Osteoblast (primary cell): ENCODE data around the gene FAM24B. TPM values are rescaled to one million over a fixed set of nuclear protein-coding genes. Genes with fewer than 3 reads are reported as not detected.
"Not testable (repeated sequence)": the region's sequence is repeated elsewhere in the genome, so short reads cannot be mapped to it uniquely, and the experiment has no call there.

ENCODE experiments used
- DNase-seq: peaks from one replicate; pipeline ENCODE4 v3.0.0; 2011; ENCODE audit warnings: low spot score, mixed read lengths; ENCODE audit not compliant: insufficient read length; ENCODE audit errors: missing footprints
- H2AFZ ChIP-seq: 2 replicates; pipeline ENCODE4 v1.6.0; 2011; ENCODE audit warnings: mild to moderate bottlenecking, low read length
- H3K27ac ChIP-seq: 2 replicates; pipeline ENCODE4 v1.5.1; 2011; ENCODE audit warnings: mild to moderate bottlenecking, low read depth, low read length, moderate library complexity
- H3K27me3 ChIP-seq: 2 replicates; pipeline ENCODE4 v1.6.0; 2012; ENCODE audit warnings: mild to moderate bottlenecking, control low read depth, inconsistent platforms, low read length, moderate library complexity; ENCODE audit not compliant: insufficient read depth
- H3K36me3 ChIP-seq: 2 replicates; pipeline ENCODE4 v1.5.1; 2011; ENCODE audit warnings: mild to moderate bottlenecking, low read length, control low read depth, moderate library complexity; ENCODE audit not compliant: insufficient read depth
- H3K4me1 ChIP-seq: 2 replicates; pipeline ENCODE4 v1.5.1; 2011; ENCODE audit warnings: mild to moderate bottlenecking, low read length, control low read depth, moderate library complexity; ENCODE audit not compliant: insufficient read depth
- H3K4me2 ChIP-seq: 2 replicates; pipeline ENCODE4 v1.6.0; 2011; ENCODE audit warnings: mild to moderate bottlenecking, low read length; ENCODE audit not compliant: insufficient read depth
- H3K4me3 ChIP-seq: fragments of 200-600 bp; sonication (generic); 3 replicates; pipeline ENCODE4 v1.5.1; 2012; ENCODE audit warnings: mild to moderate bottlenecking, low read length, inconsistent platforms; ENCODE audit not compliant: insufficient read depth
- H3K79me2 ChIP-seq: 2 replicates; pipeline ENCODE4 v1.6.0; 2012; ENCODE audit warnings: mild to moderate bottlenecking, low read length, control low read depth, inconsistent platforms; ENCODE audit not compliant: insufficient read depth
- H3K9me3 ChIP-seq: 2 replicates; pipeline ENCODE4 v1.5.1; 2011; ENCODE audit warnings: low read depth, low read length, control low read depth
- H4K20me1 ChIP-seq: 2 replicates; pipeline ENCODE4 v1.6.0; 2012; ENCODE audit warnings: mild to moderate bottlenecking, low read length, control low read depth; ENCODE audit not compliant: insufficient read depth
- total RNA-seq: library from RNA; depleted of rRNA; stranded (reverse); fragments of >200 nt; gene quantifications from 2 replicates; pipeline ENCODE4 v1.2.3, GENCODE V29; 2012
- TF ChIP-seq, protein P1 (sequence below): IDR thresholded peaks from 2 replicates; pipeline ENCODE4 v1.5.1; 2011; ENCODE audit warnings: mild to moderate bottlenecking, low read depth, low read length, moderate library complexity; ENCODE audit errors: extremely low read depth

Gene FAM24B
- total RNA-seq, 1 donor, result 1.8 TPM

GRCh38 chr10:122859527-122859926 is 19.9 kb downstream of the FAM24B start:
- H4K20me1 ChIP-seq, result no peaks in the 10 kb centered on the region
- TF ChIP-seq, protein P1, sequence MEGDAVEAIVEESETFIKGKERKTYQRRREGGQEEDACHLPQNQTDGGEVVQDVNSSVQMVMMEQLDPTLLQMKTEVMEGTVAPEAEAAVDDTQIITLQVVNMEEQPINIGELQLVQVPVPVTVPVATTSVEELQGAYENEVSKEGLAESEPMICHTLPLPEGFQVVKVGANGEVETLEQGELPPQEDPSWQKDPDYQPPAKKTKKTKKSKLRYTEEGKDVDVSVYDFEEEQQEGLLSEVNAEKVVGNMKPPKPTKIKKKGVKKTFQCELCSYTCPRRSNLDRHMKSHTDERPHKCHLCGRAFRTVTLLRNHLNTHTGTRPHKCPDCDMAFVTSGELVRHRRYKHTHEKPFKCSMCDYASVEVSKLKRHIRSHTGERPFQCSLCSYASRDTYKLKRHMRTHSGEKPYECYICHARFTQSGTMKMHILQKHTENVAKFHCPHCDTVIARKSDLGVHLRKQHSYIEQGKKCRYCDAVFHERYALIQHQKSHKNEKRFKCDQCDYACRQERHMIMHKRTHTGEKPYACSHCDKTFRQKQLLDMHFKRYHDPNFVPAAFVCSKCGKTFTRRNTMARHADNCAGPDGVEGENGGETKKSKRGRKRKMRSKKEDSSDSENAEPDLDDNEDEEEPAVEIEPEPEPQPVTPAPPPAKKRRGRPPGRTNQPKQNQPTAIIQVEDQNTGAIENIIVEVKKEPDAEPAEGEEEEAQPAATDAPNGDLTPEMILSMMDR, result no peak
- H3K4me1 ChIP-seq, result peaks cover 58% of the 10 kb centered on the region
- no peaks in the 10 kb centered on the region for H3K9me3 ChIP-seq
- no peak overlapping the region for H3K27ac ChIP-seq
- H3K27me3 ChIP-seq, result no peaks in the 10 kb centered on the region
- no peaks in the 10 kb centered on the region for H3K36me3 ChIP-seq
- no peak overlapping the region for H3K4me3 ChIP-seq
- DNase-seq, result no peak
- H3K79me2 ChIP-seq, result peaks cover 60% of the 10 kb centered on the region
- no peak overlapping the region for H2AFZ ChIP-seq
- H3K4me2 ChIP-seq, result no peak overlapping the region

- not testable (repeated sequence) for H3K27ac ChIP-seq, H3K4me2 ChIP-seq, H3K9me3 ChIP-seq, H3K36me3 ChIP-seq, DNase-seq, H3K27me3 ChIP-seq, H4K20me1 ChIP-seq, H3K4me3 ChIP-seq, H2AFZ ChIP-seq
- peaks cover 47% of the 10 kb centered on the region for H3K79me2 ChIP-seq
- peaks cover 58% of the 10 kb centered on the region for H3K4me1 ChIP-seq
These were observed 21.3 kb downstream of the FAM24B start for GRCh38 chr10:122858042-122858441.

- H3K9me3 ChIP-seq, result no peaks in the 10 kb centered on the region
- H2AFZ ChIP-seq, result no peak overlapping the region
- DNase-seq, result no peak
- H3K79me2 ChIP-seq, result peaks cover 38% of the 10 kb centered on the region
- no peaks in the 10 kb centered on the region for H4K20me1 ChIP-seq
- TF ChIP-seq, protein P1, result no peak
- peaks cover 63% of the 10 kb centered on the region for H3K4me1 ChIP-seq
- H3K4me3 ChIP-seq, result no peak overlapping the region
- no peaks in the 10 kb centered on the region for H3K27me3 ChIP-seq
- no peaks in the 10 kb centered on the region for H3K36me3 ChIP-seq
- no peak overlapping the region for H3K27ac ChIP-seq
- H3K4me2 ChIP-seq, result no peak overlapping the region
These were observed 22.5 kb downstream of the FAM24B start for GRCh38 chr10:122856902-122857301.

- H3K9me3 ChIP-seq, result no peaks in the 10 kb centered on the region
- H2AFZ ChIP-seq, result no peak overlapping the region
- peak overlapping the region; percentile 94 for H3K27ac ChIP-seq
- H4K20me1 ChIP-seq, result no peaks in the 10 kb centered on the region
- H3K4me1 ChIP-seq, result peaks cover 66% of the 10 kb centered on the region
- no peak for DNase-seq
- TF ChIP-seq, protein P1, result no peak
- H3K27me3 ChIP-seq, result no peaks in the 10 kb centered on the region
- H3K4me2 ChIP-seq, result no peak overlapping the region
- H3K36me3 ChIP-seq, result no peaks in the 10 kb centered on the region
- peaks cover 37% of the 10 kb centered on the region for H3K79me2 ChIP-seq
- H3K4me3 ChIP-seq, result no peak overlapping the region
These were observed 23.6 kb downstream of the FAM24B start for GRCh38 chr10:122855745-122856144.
